NCI-H524 (cell line): ENCODE data around the gene SELE.
"Not testable (repeated sequence)": the region's sequence is repeated elsewhere in the genome, so short reads cannot be mapped to it uniquely, and the experiment has no call there.

Source experiments
- DNase-seq, 2 experiments: peaks; one replicate each; lab custom pipeline; 2025; lab: John Stamatoyannopoulos, UW

The SELE gene

DNA sequence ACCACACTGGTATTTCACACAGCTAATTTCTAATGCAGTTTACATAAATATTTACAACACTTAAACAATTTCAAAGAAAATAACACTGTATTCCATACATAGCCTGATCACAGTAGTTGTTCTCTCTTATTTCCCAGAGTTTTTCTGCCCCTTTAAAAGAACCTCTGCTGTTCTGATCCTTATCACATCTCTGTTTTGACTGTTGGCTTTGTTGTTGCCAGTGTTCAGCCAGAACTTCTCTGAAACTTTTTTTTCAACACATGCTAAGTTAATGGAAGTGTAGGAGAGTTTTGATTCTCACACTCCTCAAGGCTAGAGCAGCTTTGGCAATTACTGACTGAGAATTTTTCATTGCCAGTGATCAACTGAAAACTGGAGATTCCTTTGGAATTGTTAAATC lies 11.1 kb downstream of the SELE start:
- no peak for DNase-seq

DNA sequence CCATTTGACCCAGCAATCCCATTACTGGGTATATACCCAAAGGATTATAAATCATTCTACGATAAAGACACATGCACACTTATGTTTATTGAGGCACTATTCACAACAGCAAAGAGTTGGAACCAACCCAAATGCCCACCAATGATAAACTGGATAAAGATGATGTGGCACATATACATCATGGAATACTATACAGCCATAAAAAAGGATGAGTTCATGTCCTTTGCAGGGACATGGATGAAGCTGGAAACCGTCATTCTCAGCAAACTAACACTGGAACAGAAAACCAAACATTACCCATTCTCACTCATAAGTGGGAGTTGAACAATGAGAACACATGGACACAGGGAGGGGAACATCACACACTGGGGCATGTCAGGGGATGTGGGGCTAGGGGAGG lies 18.8 kb downstream of the SELE start:
- not testable (repeated sequence) for DNase-seq

DNA sequence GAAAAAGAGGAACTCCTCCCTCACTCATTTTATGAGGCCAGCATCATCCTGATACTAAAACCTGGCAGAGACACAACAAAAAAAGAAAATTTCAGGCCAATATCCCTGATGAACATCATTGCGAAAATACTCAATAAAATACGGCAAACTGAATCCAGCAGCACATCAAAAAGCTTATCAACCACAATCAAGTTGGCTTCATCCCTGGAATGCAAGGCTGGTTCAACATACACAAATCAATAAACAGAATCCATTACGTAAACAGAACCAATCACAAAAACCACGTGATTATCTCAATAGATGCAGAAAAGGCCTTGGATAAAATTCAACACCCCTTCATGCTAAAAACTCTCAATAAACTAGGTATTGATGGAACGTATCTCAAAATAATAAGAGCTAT lies 20.8 kb downstream of the SELE start:
- DNase-seq, result not testable (repeated sequence)

DNA sequence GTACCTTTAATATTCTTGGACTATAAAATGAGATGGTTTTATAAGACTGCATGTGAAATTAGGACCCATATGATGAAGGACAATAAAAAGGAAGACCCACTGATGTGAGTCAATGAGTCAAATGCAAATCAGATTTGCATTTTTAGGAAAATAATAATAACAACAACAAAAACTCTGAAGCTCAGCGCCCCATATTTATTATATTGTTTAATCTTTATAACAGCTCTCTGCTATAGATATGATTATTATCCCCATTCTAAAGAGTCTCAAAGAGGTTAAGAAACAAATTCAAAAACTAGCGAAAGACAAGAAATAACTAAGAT lies 21.6 kb downstream of the SELE start:
- DNase-seq, result no peak

DNA sequence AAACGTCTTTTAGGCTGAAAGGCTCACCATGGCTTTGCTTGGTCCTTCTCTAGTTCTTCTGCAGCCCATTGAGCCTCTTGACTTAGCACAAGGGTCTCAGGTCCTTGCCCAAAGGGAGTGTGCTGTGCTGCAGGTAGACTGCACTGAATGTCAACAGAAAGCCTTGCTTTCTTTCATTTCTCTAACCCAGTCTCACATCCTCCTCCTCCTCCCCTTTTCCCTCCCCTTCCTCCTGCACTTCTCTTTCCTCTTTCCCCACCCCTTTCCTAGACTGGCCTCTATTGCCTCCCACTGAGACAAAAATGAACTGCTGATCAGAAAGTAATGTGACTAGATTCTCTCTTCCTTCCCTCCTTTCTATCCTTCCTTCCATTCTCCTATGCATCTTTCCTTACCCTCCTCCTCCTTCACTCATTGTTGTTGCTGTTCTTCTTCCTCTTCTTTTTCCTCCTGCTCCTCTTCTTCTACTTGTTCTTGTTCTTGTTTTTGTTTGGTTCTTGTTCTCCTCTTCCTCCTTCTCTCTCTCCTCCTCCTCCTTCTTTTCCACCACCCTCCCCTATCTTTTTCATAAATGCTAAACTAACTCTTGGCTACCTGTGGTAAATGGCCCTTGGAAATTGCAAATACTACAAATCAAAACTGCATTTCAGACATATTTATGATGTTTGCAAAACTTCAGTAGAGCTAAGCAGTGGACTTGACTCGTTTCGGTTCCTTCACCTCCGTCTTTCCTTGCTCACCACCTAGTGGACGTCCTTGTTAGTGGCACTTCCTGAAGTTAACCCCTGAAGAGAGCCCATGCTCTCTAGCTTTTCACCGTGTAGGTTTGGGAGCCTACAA lies 22.2 kb downstream of the SELE start, which contains the start of gene SELL:
Gene SELL, minus strand, starts transcription at position 152 of the 840 bp plus-strand sequence. Its CDS starts 122 bp downstream, at position 30.
- DNase-seq, result peak; percentile 58 to 73

DNA sequence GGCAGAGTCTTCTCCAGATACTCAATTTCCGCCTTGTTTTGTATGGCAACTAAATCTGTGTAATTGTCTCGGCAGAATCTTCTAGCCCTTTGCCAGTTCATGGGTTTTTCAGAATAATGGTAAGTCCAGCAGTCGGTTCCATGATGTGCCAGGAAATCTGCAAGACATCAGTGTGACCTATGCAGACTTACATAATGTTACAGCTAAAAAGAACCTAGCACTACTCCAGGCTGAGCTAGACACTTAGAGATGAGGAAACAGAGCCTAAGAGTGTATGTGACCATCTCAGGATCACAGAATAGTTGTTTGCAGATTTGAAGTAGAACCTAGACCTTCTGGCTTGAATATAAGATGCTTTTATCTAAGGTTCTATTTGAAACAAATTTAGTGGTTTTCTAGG lies 25.2 kb downstream of the SELE start:
- DNase-seq, result no peak

DNA sequence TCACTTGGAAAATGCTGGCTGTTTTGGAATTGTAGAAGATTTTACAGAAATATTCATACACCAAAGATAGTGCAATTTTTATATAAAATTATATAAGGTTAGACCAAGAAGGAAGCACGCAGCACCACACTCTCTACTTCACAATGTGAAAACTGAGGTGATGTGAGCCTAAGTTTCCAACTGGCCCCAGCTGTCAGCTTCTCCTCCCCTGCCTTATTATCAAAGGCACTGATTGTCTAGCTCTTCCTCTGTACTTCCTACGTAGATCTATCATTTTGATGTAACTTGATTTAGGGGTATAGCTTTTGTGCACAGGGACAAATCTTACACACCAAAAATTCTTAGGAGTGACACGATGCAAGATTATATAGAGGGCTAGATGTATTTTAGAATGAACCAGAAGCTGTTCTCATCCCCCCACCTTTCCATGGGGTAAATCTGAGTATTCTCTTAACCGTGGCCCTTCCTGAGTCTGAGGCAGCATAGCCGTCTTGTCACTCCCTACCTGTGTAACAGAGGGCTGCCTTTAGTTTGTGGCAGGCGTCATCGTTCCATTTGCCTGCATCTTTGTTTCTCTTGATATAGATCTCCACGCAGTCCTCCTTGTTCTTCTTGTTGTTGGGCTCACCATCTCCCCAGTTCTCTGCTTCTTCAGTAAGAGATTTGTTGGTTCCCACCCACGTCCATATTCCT lies 25.8 kb downstream of the SELE start:
- DNase-seq, result no peak

DNA sequence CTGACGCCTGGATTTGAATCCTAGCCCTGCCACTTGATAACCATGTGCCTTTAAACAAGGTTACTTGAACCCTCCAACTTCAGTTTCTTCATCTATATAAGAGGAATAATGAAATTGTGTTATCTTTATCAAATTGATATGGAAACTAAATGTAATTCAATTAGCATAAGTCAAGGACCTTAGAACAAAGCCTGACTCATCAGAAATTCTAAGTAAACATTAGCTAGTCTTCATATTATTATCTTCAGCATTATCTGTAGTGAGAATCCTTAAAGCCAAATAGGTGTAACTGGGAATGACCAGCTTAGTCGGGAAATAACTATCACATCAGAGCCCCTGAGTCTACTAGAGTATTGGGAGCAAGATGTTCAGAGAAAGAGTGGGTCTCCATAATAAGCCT lies 29.1 kb downstream of the SELE start:
- no peak for DNase-seq

DNA sequence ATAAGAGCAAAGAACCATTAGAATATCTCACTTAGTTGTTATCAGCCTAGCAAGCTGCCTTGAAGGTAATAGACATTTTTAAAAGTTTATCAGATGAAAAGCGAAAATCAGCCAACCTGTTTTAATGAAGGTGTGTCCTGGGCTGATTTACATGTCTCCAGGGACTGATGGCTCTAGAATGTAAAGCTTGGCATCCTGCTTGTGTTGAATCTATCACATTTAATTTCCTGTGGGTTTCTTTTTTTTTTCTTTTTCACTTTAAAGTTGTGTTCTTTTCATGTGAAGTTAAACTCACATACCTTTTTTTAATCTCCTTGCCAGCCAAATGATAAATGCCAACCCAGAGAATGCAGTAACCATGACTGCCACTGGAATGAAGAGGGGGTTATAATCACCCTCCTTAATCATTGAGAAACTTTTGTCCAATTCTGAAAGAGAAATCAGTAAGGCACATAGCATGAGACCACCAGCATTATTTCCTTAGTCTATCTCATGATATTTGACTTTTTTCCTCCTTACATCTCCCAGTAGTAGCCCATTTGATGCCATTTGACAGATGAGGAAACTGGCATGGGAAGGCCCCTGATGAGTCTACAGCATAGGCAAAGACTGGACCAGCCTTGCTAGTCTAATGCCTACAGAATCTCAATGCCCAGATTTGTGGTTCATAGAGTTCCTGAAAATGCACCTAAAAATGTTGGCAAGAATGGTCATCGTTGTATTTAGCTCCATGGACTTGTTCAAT lies 32.4 kb downstream of the SELE start:
- no peak for DNase-seq

DNA sequence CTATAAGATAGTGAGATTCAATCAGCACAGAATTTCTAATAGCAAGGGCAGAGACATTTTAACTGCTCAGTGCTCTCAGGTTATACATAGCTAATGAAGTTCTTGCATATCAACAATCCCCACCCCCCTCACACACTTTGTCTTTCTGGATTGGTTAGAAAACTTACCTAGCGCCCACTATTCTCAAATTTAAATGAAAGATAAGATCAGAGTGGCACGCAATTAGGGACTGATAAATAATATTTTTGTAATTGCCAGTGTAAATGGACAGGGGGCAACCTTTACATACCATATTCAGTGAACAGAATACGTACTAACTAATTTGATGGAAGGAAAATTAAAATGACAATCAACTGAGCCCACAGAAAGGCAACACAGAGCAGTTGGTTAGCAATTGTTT lies 34.2 kb downstream of the SELE start:
- no peak for DNase-seq

DNA sequence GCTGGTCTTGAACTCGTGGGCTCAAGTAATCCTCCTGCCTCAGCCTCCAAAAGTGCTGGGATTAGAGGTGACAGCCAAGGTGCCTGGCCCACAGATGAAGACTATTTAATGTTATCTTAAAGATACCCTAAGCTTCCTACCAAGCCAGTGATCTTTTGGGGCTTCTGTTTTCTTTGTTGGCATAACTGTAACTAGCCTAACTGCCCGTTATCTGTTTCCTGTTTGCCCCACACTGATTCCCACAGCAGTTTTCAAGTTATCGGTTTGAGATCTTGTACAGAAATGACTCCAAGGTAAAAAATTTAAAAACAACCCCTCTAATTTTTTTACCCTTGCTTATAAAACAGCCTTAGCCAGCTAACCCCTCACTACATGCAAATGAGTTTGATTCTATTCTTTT lies 34.9 kb downstream of the SELE start:
- DNase-seq, result no peak

DNA sequence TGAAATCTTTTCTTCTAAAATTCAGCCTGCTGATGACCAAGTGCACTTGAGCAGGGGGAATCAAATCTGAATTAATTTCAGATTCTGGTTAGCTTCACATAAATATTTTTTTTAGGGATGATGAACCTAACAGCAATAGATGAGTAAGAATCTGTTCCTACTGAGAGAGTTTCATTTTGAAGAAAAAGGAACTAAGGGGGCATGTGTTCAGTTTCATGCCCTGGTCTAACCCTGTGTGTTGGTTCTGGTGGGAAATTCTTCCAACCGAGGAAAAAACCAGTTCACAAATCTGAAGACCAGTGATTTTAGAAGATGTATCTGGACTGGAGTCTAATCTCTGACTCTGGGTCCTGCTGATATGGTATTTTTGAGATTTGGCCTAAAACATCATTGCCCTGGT lies 36.1 kb downstream of the SELE start:
- DNase-seq, result no peak

DNA sequence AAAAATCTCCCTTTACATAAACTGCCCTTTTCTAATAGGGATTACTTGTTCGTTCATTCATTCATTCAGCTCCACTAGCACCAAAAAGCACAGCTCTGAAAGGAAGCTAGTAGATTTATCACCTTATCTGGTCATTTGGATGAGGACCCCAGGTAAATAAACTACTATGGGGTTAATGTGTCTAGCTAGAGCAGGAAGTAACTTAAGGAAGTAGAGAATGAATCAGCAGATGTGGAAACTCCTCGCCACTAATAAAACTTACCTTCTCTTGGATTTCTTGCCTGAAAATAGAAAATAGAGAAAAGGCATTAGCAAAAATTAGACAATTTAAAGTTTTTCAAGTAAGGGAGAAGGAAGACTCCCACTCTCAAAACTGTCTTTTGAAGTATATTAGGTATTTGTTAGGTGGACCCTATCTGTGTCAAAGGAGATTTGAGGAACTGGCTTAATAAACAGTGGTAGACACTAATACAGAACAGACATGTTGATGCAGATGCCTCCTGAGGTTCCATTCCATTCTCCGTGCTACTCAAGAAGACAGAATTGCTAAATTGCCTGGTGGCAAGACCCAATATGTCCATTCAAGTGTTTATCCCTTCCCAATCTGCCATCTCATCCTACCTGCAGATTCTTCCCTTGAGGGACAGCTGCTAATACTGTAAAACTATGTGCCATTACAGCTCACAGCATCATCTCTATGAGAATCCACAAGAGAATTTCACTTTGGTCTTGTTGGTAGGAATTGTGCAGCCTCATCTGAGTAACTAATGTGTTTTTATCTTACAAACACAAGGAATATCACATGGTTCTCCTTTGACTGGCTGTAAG lies 37.4 kb downstream of the SELE start:
- no peak for DNase-seq

DNA sequence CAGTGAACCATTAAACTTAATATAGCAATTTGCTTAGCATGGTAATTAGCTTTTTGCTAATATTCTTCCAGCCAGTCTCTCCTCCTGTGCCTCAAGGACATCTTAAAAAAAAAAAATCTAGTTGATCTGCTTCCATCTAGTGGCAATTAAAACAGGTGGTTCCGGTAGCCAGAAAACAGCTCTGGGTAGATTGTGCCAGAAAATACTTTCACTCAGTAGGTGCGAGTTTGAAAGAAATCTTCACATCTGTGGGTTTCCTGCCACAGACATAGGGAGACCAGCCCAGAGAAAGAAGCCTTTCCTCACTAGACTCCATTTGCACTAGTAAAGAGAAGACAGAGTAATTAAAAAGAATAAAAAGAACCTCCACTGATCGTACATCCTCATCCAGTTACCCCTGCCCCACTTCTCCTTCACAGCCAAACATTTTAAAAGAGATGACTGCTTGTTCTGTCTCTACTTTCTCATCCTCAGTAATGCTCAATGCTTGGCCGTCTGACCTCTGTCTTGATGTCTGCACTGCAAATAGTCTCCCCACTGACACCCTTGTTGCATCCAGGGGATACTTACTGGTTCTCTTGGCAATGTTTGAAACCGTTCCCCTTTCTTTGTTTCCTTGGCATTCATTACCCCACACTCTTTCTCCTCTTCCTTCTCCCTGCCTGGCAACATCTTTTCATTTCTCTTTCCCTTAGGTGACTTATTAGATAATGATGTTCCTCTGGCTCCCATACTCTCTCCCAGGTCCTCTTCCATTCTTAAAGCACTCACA lies 39.4 kb downstream of the SELE start:
- DNase-seq, result no peak

DNA sequence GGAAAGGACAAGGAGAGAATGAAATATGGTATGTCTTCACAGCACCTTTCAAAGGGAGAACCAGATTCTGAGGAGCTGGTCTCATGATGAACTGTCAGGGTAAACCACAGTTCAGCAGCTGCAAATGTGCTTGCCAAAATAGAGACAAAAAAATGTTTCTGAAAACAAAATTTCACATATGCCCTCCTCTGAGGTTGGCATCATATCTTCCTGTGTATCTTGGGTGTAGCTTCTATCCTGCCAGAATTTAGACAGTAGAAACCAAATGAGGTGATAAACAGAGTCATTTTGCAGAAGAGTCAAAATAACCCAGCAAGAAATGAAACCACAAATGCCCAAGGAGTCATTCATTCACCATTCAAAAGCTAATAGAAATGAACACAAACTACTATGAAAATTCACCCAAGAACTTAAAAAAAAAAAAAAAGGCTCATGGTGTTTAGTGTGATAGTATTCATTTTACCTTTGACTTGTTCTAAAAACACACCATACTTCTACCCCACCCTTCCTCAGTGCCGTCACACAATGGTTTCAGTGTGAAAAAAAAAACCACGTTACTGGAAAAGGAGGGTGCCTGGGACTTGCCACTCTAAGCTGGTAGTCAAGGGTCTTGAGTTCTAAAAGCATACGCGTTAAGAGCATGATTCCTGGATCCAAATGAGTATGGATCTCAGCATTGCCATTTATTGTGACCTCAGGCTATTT lies 41.0 kb downstream of the SELE start:
- DNase-seq, result no peak

DNA sequence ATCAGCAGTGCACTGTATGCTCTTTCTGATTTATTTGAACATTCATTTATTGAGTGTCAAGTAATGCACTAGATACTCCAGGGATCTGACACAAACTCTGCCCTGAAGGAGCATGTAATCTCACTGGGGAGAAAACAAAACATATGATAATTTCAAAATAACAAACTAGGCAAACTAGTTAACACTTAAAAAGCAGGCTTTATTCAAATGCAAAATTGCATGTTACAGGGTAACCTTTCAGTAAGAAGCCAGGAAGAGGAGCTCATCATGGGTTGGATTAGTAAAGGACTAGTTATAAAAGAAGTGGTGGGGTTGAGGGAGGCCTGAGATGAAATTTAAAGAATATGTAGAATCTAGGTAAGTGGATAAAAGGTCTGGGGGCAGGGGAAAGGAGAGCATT lies 43.4 kb downstream of the SELE start:
- DNase-seq, result no peak

DNA sequence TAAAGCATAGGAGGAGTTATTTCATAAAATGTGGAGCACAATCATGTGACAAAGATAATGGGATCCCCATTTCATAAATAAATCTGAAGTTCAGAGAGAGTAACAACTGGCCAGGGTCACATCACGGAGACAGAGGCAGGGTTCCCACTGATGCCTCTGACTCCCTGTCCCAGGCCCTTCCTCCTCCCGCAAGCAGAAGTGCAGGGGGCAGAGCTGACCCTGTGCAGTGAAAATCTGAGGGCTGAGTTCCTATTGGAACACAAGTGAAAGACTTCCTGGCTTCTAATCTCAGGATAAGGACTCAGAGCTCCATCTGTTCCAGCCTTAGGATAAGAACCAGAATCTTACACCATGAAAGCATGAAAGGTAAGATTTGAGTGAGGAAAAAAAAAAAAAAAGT lies 44.5 kb downstream of the SELE start:
- DNase-seq, result peak; percentile 23 to 77

DNA sequence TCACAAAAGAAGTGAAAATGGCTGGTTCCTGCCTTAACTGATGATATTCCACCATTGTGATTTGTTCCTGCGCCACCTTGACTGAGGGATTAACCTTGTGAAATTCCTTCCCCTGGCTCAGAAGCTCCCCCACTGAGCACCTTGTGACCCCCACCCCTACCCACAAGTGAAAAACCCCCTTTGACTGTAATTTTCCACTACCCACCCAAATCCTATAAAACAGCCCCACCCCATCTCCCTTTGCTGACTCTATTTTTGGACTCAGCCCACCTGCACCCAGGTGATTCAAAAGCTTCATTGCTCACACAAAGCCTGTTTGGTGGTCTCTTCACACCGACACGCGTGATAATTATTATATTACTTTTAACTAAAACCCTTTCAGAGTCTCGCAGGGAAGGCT lies 45.5 kb downstream of the SELE start:
- DNase-seq, result not testable (repeated sequence)

DNA sequence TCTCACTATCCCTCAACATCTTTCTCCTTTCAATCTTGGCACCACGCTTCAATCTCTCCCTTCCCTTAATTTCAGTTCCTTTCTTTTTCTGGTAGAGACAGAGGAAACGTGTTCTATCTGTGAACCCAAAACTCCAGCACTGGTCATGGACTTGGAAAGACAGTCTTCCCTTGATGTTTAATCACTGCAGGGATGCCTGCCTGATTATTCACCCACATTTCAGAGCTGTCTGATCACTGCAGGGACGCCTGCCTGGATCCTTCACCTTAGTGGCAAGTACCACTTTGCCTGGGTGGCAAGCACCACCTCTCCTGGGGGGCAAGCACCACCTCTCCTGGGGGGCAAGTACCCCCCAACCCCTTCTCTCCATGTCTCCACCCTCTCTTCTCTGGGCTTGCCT lies 50.2 kb downstream of the SELE start:
- no peak for DNase-seq

DNA sequence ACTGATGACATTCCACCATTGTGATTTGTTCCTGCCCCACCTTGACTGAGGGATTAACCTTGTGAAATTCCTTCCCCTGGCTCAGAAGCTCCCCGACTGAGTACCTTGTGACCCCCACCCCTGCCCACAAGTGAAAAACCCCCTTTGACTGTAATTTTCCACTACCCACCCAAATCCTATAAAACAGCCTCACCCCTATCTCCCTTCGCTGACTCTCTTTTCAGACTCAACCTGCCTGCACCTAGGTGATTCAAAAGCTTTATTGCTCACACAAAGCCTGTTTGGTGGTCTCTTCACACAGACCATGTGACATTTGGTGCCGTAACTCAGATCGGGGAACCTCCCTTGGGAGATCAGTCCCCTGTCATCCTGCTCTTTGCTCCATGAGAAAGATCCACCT lies 50.7 kb downstream of the SELE start:
- not testable (repeated sequence) for DNase-seq

DNA sequence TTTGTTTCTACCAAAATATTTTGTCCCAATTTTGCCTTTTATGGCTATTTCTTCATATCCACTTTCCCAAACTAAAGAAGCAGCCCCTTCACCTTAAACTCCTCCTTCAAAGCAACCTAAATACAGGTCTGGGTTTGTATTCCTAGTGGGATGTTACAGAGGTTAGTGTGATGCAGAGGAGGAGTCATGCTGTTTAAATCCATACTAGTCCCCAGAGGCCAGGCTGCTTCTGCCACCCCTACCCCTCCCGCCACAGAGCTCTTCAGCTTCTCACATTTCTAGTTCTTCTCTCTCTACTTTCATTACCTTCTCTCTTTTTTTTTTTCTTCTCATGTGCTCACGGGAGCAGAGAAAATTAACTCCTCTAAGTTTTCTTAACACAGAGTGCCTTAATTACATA lies 51.8 kb downstream of the SELE start:
- peak in 1 of 2 experiments; percentile 41 for DNase-seq
